ENCODE data around the gene TGM1.

DNA sequence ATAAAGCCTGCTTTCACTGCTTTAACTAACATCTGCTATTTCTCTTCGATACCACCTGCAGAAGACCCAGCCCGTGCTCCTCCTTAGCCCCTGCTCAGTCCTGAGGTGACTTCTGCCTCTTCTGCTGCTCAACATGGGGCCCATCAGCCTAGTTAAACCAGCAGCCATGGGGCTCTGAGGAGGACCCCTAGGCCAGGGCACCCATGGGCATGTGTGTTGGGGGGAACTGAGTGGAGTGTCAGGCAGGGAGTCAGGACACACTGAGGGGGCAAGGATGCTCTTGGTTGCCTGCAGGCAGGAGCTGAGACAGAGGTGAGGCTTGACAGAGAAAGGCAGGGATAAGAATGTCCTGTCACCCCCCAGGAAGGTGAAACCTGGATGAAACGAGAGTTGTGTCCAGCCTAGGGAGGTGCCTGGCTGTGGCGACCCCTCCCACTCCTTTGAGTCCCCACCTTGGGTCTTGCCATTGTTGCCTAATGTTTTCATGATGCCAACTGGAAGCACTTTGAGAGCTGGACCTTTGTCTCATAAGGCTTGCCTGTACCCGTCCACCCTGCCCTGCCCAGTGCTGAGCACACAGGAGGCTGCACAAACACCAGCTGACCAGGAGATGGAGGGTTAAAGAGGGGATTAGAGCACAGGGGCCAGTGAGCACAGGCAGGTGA is 21.0 kb upstream of the TGM1 start:
- TF ChIP-seq POLR2A (IDR thresholded peaks at IDR 0.05): no peak
- TF ChIP-seq POLR2AphosphoS5 (IDR thresholded peaks at IDR 0.05): no peak
- TF ChIP-seq CTCF (IDR thresholded peaks at IDR 0.05): no peak
- TF ChIP-seq EP300 (IDR thresholded peaks at IDR 0.05): no peak

Measured in gastroesophageal sphincter (tissue), 3 donors.